GM10266 (cell line): ENCODE results near the gene CUEDC2.

ENCODE experiments used
- DNase-seq: peaks from one replicate; pipeline ENCODE4 v3.0.0; 2012; ENCODE audit errors: extremely low spot score
- TF ChIP-seq, protein P1 (sequence below): IDR thresholded peaks from 2 replicates; pipeline ENCODE4 v1.5.1; 2012; ENCODE audit warnings: mild to moderate bottlenecking, low read depth; ENCODE audit not compliant: control insufficient read depth, insufficient read depth; ENCODE audit errors: missing control alignments

Gene CUEDC2

DNA sequence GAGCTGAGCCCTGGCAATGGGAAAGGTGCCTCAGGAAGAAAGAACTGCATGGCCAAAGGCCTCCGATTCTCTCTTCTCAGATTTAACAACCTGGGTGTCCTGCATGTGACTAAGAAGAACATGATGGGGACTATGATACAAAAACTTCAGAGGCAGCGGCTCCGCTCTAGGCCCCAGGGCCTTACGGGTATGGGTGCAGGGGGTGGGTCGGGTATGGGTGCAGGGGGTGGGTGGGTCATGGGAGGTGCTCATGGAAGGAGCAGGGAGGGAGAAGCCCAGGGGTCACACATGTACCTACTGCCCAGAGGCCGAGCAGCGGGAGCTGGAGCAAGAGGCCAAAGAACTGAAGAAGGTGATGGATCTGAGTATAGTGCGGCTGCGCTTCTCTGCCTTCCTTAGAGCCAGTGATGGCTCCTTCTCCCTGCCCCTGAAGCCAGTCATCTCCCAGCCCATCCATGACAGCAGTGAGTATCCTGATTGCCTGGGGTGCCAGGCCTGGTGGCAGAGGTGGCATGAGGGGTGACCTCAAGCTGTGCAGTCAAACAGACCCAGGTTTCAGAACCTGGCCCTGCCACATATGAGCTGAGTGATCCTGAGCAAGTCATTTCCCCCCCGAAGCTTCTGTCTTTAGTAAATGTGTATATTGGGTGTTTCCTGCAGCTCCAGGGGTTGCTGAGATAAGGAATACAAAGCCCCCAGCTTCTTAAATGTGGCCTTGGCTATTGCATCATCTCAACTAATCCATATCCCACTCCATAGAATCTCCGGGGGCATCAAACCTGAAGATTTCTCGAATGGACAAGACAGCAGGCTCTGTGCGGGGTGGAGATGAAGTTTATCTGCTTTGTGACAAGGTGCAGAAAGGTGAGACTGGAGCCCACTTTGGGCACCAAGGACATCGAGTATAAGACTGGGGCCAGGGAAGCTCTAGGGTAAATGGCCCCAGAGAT, 34.9 kb downstream of the CUEDC2 start:
- TF ChIP-seq, protein P1, sequence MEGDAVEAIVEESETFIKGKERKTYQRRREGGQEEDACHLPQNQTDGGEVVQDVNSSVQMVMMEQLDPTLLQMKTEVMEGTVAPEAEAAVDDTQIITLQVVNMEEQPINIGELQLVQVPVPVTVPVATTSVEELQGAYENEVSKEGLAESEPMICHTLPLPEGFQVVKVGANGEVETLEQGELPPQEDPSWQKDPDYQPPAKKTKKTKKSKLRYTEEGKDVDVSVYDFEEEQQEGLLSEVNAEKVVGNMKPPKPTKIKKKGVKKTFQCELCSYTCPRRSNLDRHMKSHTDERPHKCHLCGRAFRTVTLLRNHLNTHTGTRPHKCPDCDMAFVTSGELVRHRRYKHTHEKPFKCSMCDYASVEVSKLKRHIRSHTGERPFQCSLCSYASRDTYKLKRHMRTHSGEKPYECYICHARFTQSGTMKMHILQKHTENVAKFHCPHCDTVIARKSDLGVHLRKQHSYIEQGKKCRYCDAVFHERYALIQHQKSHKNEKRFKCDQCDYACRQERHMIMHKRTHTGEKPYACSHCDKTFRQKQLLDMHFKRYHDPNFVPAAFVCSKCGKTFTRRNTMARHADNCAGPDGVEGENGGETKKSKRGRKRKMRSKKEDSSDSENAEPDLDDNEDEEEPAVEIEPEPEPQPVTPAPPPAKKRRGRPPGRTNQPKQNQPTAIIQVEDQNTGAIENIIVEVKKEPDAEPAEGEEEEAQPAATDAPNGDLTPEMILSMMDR = no peak
- DNase-seq = no peak

- TF ChIP-seq, protein P1 = no peak
- no peak for DNase-seq
Observed at GRCh38 chr10:102396730-102397151, 35.6 kb downstream of the CUEDC2 start.

GRCh38 chr10:102396317-102396650, 36.1 kb downstream of the CUEDC2 start:
- TF ChIP-seq, protein P1 = no peak
- peak; percentile 12 for DNase-seq

GRCh38 chr10:102395400-102396316, 36.7 kb downstream of the CUEDC2 start, which contains the start of gene NFKB2:
NFKB2 (plus strand) TSS chr10:102395705; CDS start chr10:102395960, 255 bp downstream.
- TF ChIP-seq, protein P1 = no peak
- DNase-seq = peak; percentile 95

- DNase-seq = peak; percentile 67
Observed at GRCh38 chr10:102394801-102395399, 37.5 kb downstream of the CUEDC2 start.

GRCh38 chr10:102394079-102394800, 38.1 kb downstream of the CUEDC2 start:
- peak; percentile 97 for DNase-seq
- TF ChIP-seq, protein P1 = peak; percentile 92

More at GRCh38 chr10:102394801-102395399, 37.5 kb downstream of the CUEDC2 start:
- TF ChIP-seq, protein P1 = no peak
